Neural progenitor cell (in vitro differentiated cells): ENCODE results near the gene MUC22.
"Not testable (repeated sequence)": the region's sequence is repeated elsewhere in the genome, so short reads cannot be mapped to it uniquely, and the experiment has no call there.

ENCODE experiments used
- EZH2 ChIP-seq: fragments of 200-600 bp; sonication (generic); IDR thresholded peaks from 2 replicates; pipeline ENCODE4 v1.6.1; 2017; ENCODE audit warnings: antibody characterized with exemption, mild to moderate bottlenecking, moderate library complexity
- TF ChIP-seq, protein P1 (sequence below): fragments of 200-600 bp; sonication (generic); IDR thresholded peaks from 2 replicates; pipeline ENCODE4 v1.5.1; 2017; ENCODE audit warnings: antibody characterized with exemption, mild to moderate bottlenecking

GRCh38 chr6:30969171-30969570, 41.1 kb upstream of the MUC22 start:
- TF ChIP-seq, protein P1, sequence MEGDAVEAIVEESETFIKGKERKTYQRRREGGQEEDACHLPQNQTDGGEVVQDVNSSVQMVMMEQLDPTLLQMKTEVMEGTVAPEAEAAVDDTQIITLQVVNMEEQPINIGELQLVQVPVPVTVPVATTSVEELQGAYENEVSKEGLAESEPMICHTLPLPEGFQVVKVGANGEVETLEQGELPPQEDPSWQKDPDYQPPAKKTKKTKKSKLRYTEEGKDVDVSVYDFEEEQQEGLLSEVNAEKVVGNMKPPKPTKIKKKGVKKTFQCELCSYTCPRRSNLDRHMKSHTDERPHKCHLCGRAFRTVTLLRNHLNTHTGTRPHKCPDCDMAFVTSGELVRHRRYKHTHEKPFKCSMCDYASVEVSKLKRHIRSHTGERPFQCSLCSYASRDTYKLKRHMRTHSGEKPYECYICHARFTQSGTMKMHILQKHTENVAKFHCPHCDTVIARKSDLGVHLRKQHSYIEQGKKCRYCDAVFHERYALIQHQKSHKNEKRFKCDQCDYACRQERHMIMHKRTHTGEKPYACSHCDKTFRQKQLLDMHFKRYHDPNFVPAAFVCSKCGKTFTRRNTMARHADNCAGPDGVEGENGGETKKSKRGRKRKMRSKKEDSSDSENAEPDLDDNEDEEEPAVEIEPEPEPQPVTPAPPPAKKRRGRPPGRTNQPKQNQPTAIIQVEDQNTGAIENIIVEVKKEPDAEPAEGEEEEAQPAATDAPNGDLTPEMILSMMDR, result not testable (repeated sequence)
- not testable (repeated sequence) for TF ChIP-seq EZH2
